Measurements from ENCODE around the gene PARP15.

DNA sequence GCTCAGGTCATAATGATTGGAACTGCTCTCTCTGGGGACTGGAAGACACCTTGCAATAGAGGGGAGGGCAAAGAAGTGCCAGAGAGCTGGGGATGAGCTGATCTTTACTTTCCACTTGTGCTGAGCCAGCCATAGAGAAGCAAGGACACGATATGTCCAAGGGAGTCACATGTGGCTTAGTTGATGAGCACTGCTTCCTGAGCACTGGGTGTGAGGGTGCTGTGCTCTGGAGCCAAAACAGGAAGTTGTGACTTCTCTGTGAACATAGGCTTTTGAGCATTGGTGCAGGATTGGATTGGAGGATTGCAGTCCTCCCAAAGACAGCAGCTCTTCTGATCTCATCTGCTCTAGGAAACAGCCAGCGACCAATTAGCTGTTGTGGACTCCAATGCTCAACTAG, 109.8 kb downstream of the PARP15 start:
- TF ChIP-seq, protein P1, sequence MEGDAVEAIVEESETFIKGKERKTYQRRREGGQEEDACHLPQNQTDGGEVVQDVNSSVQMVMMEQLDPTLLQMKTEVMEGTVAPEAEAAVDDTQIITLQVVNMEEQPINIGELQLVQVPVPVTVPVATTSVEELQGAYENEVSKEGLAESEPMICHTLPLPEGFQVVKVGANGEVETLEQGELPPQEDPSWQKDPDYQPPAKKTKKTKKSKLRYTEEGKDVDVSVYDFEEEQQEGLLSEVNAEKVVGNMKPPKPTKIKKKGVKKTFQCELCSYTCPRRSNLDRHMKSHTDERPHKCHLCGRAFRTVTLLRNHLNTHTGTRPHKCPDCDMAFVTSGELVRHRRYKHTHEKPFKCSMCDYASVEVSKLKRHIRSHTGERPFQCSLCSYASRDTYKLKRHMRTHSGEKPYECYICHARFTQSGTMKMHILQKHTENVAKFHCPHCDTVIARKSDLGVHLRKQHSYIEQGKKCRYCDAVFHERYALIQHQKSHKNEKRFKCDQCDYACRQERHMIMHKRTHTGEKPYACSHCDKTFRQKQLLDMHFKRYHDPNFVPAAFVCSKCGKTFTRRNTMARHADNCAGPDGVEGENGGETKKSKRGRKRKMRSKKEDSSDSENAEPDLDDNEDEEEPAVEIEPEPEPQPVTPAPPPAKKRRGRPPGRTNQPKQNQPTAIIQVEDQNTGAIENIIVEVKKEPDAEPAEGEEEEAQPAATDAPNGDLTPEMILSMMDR (IDR thresholded peaks at IDR 0.05): no peak
- no peak for TF ChIP-seq POLR2A (IDR thresholded peaks at IDR 0.05)

Measured in testis (tissue), 2 donors.